ENCODE data around the gene HS6ST3.
"Not testable (repeated sequence)": the region's sequence is repeated elsewhere in the genome, so short reads cannot be mapped to it uniquely, and the experiment has no call there.

The HS6ST3 gene

GRCh38 chr13:96093296-96094006, 3.5 kb downstream of the HS6ST3 start:
- DNase-seq: no peak

DNA sequence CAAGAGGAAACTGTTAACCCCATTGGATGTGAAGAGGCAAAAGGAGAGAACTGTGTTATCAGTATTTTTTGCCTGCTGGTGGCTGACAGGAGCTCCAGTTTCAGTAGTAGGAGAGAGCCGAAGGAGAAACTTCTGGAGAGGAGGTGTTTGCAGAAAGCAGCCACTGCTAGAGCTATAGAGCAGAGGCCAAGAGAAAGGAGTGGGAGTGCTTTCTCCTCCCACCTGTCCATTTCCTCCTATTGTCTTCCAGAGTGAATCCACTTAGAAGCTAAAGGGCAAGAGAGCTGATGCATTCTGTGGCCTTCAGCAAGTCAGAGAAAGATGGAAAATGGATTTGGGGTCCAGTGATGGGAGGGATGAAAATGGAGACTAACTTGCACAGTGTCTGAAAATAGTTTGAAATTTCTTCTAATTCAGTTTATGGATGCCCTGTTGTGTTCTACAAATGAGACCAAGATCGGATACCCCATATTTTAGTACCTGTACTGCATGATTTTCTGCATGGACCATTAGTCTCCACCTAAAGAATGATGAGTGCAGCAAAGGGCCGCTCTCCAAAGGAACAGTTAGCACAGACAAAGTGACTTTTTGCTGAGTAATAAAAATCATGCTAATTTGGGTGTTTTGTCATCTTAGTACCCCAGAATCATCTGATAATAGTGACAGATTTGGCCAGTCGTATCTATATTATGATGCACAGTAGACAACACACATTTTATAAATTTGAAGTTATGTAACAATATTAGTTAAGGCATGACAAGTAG, 10.7 kb downstream of the HS6ST3 start:
- no peak for DNase-seq

DNA sequence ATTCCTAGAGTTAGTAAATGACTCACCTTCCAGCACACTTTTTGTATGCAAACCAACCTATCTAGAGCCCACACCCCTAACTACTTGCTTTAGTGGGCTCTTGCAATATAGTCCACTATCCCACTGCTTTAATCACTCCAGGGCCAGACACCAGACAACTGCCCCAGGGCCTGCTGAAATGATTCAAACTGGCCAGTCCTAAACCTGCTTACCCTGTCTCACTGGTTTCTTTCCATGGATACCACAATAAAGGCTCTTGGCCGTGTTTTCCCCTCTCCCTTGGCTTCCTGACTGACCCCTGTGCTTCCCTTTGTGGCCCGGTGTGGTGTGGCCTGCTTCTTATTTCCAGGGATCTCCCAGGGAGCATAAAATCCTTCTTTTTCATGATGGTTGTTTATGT, 14.6 kb downstream of the HS6ST3 start:
- no peak for DNase-seq

DNA sequence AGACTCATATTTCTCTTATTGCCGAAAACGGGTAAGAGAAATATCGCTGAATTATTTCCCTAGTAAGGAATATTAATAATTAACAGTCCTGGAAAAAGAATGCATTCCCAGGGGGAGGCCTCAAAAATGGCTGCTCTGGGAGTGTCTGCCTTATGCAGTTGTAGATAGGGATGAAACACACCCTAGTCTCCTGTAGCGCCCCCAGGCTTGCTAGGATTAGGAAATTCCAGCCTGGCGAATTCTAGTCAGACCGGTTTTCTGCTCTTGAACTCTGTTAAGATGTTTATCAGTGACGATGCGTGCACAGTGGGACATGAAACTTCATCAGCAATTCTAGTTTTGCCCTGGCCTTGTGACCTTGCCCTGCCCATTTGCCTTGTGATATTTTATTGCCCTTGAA, 18.2 kb downstream of the HS6ST3 start:
- not testable (repeated sequence) for DNase-seq

DNA sequence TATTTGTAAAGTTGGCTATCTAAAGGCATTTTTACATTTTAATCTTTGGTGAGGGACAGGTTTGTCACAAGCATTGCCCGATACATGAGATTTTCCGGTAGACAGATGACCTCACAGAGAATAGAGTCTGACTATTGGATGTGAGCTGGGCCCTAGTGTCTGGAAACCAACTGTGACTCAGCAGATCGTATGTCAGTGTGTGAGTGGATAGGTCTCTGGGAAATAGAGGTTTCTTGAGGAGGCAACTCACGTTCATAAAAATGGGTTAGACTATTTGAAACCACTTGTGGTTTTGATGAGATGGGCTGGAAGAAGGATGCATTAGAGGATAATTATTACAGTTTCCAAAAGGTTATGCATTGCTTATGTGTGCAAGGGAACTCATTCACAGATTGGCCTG, 19.2 kb downstream of the HS6ST3 start:
- no peak for DNase-seq

DNA sequence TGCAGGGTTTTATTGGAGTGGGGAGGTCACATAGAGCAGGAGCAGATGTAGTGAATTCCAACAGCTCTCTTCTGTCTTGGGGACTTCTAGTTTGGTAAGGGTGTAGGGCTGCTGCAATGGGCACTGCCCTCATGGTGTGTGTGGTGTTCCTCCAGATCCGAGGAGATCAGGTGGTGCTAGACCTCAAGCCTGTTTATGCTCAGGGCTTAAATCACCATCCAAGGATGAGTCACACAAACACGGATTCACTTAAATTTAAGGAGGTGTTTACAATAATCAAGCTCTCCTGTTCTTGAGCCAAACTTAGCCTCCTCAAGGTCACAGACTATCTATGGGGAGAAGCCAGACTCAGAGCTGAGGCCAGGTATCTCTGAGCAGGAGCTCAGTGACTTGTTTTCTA, 23.0 kb downstream of the HS6ST3 start:
- DNase-seq: no peak

GRCh38 chr13:96115368-96115767, 25.5 kb downstream of the HS6ST3 start:
- not testable (repeated sequence) for DNase-seq

DNA sequence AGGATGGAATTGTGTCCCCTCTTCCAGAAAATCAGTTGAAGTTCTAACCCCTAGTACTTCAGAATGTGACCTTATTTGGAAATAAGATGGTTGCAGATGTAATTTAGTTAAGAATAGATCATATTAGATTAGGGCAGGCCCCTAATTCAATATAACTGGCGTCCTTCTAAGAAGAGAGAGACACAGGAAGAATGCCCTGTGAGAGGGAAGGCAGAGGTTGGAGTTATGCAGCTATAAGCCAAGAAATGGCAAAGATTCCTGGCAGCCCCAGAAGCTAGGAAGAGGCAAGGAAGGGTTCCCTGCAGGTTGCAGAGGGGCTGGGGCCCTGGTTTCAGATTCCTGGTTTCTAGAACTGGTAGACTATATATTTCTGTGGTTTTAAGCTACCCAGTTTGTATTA, 30.0 kb downstream of the HS6ST3 start:
- no peak for DNase-seq

DNA sequence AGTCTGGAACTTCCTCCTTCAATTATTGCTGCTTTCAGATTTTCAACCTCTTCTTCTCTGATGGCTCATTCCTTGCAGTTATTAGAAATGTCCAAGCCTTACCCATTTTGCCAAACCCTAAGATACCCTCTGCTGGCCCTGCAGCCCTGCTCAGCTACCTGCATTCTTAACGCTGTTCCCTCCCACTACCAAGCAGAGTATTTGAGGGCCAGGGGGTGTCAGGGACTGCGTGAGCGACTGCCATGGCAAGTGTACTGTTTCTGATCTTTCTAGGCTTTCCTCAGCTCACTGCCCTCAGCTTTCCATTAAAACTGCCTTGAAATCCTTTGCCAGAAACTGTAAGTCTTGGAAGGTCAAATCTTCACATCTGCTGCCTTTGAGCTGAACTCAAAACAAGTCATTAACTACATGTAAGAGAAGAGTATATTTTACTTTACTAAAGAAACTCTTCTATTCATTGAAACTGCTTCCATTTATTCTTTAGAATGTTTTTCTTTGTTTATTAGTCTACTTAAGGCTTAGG, 41.0 kb downstream of the HS6ST3 start:
- DNase-seq: no peak

DNA sequence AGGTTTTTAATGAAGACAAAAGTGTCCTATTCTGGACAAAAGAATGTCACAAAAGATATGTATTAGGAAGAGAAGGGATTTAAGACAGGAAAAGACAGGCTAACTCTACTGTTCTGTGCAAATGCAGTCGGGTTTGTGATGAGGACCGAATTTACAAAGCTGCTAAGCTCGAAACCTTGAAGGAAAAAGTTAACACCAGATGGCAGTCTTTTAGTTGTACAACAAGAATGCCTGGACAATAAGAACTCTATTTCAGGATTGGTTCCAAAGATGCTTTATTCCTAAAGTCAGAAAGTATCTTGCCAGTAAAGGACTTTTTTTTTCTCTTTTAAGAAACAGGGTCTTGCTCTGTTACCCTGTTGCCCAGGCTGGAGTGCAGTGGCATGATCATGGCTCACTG, 51.1 kb downstream of the HS6ST3 start:
- DNase-seq: peak; percentile 19

GRCh38 chr13:96159725-96160124, 69.8 kb downstream of the HS6ST3 start:
- DNase-seq: no peak

DNA sequence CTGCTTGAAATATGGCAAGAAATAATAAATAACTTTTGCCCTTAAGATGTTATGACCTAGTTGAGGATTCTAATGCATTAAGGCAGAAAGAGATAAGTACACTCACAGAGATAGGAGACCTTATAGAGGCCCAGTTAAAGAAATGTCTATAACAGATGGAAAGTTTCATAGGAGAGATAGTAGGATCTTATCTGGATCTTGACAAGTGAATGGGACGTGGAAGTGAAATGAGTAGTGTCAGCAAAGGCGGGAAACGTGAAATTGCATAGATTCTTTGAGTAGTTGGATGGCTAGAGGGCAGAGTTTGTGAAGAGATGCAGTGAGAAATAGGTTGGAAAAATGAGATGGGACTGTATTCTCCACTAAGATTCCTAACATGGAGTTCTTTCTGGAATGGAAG, 71.2 kb downstream of the HS6ST3 start:
- no peak for DNase-seq

- DNase-seq: no peak
Observed at GRCh38 chr13:96165840-96166239, 75.9 kb downstream of the HS6ST3 start.

- DNase-seq: no peak
Observed at GRCh38 chr13:96172066-96172465, 82.2 kb downstream of the HS6ST3 start.

- no peak for DNase-seq
Observed at GRCh38 chr13:96178759-96179158, 88.9 kb downstream of the HS6ST3 start.

- DNase-seq: no peak
Observed at GRCh38 chr13:96179309-96179708, 89.4 kb downstream of the HS6ST3 start.

DNA sequence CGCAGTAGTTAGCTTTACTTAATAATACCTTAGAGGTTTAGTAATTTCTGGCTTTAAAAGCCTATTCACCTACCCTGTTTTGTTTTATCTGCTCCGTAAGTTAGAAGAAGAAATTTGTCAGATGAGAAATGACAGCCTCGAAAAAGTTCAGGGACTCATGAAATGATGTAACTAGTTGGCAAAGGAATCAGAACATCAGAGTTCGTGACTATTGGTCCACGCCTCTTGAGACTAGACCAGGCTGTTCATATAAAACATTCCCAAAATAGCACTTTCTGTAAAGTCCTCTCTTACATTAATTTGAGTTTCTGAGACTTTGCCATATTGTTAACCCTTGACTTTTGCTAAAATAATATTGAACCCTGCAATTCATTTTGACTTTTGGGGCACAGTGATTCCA, 92.0 kb downstream of the HS6ST3 start:
- no peak for DNase-seq

DNA sequence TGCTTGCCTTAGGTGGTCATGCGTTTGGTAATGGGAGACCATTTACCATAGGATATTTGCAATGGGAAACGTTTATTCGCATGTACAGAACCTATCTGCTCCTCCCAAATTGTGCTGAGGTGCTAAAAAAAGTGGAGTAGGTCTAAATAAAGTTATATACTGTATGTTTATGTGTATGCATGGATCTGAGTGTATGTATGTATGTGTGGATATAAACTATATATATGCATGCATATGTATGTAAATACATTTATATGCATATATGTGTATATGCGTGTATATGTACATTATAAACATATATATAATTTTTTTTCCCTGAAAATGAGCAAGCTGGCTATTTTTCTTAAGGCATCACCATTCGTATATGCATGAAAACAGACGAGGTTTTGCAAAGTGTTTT, 95.9 kb downstream of the HS6ST3 start:
- DNase-seq: no peak

DNA sequence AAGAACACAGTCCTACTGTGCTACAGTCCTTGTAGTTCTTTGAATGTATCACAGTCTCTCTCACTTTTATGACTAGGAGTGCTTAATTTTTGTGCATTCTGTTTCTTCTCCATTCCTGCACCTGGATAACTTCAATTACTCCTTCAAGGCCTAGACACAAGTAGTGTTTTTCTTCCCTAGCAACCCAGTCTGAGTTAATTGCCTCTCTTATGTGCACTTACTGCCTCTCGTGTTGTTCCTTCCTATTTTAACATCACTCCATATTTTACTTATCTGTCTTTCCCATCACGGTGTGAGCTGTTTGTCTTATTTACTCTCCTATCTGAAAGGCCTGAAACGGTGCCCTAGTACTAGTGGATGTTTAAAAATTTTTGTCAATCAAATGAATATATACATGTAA, 101.5 kb downstream of the HS6ST3 start:
- DNase-seq: no peak

GRCh38 chr13:96193728-96194310, 103.9 kb downstream of the HS6ST3 start:
- no peak for DNase-seq

DNA sequence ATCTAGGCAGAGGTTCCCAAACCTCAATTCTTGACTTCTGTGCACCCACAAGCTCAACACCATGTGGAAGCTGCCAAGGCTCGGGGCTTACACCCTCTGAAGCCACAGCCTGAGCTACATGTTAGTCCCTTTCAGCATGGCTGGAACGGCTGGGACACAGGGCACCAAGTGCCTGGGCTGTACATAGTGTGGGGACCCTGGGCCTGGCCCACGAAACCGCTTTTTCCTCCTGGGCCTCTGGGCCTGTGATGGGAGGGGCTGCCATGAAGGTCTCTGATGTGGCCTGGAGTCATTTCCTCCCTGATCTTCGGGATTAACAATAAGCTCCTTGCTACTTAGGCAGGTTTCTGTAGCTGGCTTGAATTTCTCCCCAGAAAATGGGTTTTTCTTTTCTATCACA, 108.1 kb downstream of the HS6ST3 start:
- DNase-seq: no peak

DNA sequence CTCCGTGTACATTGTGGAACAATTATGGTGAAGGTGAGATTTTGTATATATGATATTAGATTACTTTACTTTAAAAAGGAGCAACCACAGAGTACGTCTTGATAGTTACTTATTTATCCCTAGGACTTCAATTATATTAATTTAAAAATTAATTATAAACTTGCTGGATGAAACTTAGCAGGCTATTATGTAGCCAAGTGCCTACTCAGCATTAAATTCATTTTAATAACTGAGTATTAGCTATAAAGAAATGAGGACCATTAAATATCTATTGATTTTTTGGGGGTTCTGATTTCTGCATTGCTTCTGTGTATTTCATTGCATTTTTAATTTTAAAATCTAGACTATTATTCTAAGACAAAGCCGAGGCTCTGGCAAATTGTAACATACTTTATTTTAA, 109.4 kb downstream of the HS6ST3 start:
- DNase-seq: no peak

DNA sequence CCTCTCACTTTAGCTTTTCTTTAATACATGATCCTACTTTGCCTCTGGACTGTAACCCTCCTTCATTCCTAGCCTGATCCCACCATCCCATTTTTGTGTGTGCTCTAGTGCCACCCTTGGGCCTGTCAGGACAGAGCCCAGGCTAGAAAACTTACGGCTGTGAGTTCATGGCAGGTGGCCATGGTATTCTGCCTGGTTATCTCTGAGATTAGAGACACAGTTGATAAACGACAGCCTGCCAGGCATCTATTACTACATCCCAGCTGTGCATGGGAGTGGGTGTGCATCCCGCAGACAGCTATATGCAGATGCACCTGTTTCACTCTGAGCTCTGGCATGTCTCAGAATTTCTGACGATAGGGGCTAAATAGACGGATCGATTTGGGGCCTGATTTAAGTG, 110.9 kb downstream of the HS6ST3 start:
- no peak for DNase-seq

- no peak for DNase-seq
Observed at GRCh38 chr13:96202315-96202714, 112.4 kb downstream of the HS6ST3 start.

Measured in NCI-H510A treated with DMSO at 0.1 percent for 48 hours (cell line).